ENCODE results near the gene MRPL42.

Gene MRPL42

DNA sequence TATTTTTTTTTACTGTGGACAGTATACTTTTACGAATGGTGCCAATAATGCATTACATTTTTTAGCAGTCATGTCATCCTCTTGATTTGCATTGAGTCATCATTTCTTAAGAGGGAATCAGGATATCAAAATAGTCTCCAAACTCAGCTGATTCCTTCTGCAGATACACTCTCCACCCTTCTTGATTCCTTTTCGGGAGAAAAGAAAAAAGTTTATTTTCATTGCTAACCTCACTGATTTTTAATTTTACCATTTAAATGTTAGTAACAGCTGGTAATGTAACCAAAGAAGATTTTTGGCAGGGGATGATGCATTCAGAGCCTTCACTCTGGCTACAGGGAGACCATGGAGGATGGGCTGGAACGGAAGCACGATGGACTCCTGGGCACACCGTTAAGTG, 47.5 kb downstream of the MRPL42 start:
- TF ChIP-seq, protein P1, sequence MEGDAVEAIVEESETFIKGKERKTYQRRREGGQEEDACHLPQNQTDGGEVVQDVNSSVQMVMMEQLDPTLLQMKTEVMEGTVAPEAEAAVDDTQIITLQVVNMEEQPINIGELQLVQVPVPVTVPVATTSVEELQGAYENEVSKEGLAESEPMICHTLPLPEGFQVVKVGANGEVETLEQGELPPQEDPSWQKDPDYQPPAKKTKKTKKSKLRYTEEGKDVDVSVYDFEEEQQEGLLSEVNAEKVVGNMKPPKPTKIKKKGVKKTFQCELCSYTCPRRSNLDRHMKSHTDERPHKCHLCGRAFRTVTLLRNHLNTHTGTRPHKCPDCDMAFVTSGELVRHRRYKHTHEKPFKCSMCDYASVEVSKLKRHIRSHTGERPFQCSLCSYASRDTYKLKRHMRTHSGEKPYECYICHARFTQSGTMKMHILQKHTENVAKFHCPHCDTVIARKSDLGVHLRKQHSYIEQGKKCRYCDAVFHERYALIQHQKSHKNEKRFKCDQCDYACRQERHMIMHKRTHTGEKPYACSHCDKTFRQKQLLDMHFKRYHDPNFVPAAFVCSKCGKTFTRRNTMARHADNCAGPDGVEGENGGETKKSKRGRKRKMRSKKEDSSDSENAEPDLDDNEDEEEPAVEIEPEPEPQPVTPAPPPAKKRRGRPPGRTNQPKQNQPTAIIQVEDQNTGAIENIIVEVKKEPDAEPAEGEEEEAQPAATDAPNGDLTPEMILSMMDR (IDR thresholded peaks at IDR 0.05; ENCODE audit: control insufficient read depth, extremely low read depth, insufficient read depth) = no peak
- no peak for DNase-seq (ENCODE audit: low read depth)
- no peak overlapping the region for H3K4me3 ChIP-seq (ENCODE audit: low read depth, low read length)

DNA sequence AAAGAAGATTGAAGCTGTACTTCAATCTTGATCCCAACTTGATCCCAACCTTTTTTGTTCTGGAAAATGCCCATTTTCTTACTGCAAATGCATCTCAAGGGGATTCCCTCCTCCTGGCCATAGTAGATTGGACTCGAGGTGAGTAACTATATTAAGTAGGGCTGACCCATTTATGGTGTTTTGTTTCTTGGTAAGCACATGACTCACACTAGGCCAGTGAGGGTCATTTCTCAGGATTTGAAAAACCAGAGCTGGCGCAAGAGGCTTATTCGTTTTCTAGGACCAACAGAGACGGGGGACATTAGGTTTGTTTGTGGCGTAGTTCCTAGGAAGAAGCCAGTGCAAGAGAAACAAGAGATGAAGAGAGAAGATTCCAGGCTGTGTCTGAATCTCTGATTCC, 51.4 kb downstream of the MRPL42 start:
- no peak for DNase-seq (ENCODE audit: low read depth)
- H3K4me3 ChIP-seq (ENCODE audit: low read depth, low read length) = no peak overlapping the region
- TF ChIP-seq, protein P1 (IDR thresholded peaks at IDR 0.05; ENCODE audit: control insufficient read depth, extremely low read depth, insufficient read depth) = no peak

GRCh38 chr12:93519859-93520258, 52.5 kb downstream of the MRPL42 start:
- no peak for DNase-seq (ENCODE audit: low read depth)
- no peak overlapping the region for H3K4me3 ChIP-seq (ENCODE audit: low read depth, low read length)
- TF ChIP-seq, protein P1 (IDR thresholded peaks at IDR 0.05; ENCODE audit: control insufficient read depth, extremely low read depth, insufficient read depth) = no peak

- TF ChIP-seq, protein P1 (IDR thresholded peaks at IDR 0.05; ENCODE audit: control insufficient read depth, extremely low read depth, insufficient read depth) = no peak
- no peak overlapping the region for H3K4me3 ChIP-seq (ENCODE audit: low read depth, low read length)
- no peak for DNase-seq (ENCODE audit: low read depth)
These were observed 53.1 kb downstream of the MRPL42 start for GRCh38 chr12:93520454-93520853.

DNA sequence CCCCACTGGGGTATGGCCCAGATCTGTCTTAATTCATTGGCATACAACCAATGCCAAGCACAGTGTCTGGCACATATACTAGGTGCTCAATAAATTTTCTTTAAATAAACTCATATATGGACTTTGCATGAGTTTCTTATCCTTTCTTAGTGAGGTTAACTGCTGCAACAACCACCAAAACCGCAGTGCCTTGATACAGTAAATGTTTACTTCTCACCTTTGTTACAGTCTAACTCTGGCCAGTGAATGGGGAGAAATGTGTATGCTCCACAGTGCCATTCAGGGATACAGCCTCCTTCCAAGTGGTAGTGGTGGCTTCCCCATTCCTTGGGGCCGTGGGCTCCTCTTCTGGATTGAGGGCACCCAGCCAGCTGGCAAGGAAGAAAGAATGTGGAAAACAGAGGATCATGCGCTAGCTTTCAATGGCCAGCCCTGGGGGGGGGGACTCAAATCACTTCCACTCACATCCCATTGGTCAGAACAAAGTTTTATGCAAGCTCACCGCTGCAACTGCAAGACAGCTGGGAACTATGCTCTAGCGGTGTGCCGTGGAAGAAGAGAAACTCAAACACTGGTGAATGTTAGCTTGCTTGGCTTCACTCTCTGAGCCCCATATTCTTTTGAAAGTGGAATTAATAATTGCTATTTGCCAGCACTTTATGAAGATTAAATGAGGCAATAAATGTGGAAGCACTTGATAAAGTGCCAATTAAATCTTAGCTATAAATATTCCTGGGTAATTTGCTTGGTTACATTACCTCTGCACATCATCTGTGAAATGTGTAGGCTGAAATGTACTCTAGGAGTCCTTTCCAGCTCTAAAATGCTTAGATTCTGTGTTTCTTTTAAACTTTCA, 54.1 kb downstream of the MRPL42 start:
- TF ChIP-seq, protein P1 (IDR thresholded peaks at IDR 0.05; ENCODE audit: control insufficient read depth, extremely low read depth, insufficient read depth) = no peak
- no peak overlapping the region for H3K4me3 ChIP-seq (ENCODE audit: low read depth, low read length)
- DNase-seq (ENCODE audit: low read depth) = no peak

DNA sequence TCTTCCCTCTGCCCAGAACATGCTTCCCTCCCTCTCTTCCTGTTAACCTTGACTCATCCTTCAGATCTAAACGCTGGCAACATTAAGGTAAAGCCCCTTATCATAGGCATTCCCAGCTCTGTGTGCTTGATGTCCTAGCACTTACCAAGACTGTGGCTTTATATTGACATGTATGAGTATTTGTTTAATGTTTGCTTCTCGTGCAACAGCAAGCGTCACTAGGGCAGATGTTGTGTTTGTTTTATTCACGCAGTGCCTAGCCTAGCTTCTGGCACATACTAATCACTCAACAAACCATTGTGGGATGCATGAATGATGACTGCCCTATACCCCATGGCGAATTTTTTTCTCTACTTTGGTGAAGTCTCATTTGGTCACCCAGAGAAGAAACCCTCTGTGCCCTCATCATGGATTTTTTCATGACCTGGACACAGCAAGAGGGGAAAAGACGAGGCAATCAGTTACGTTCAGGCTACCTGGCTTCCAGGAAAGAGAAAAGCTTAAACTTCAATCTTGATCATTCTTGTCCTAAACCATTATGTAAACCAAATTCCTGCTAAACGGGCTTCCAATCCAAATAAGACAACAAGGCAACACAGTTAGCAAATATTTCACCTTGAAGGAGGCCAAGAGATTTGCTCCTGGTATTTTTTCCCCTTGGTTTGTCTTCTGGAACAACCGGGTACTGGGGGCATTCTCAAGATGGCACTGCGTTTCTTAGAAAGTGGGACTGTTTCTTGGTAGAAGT, 57.2 kb downstream of the MRPL42 start:
- TF ChIP-seq, protein P1 (IDR thresholded peaks at IDR 0.05; ENCODE audit: control insufficient read depth, extremely low read depth, insufficient read depth) = no peak
- peak; percentile 64 for DNase-seq (ENCODE audit: low read depth)
- no peak overlapping the region for H3K4me3 ChIP-seq (ENCODE audit: low read depth, low read length)

Data from LNCaP clone FGC (cell line).